Measurements from ENCODE around the gene MZB1. TPM values are rescaled to one million over a fixed set of nuclear protein-coding genes. Genes with fewer than 3 reads are reported as not detected.

The MZB1 gene
- total and polyA plus RNA-seq, 2 experiments from 2014 or later, result 0.30 TPM; not detected in 1

DNA sequence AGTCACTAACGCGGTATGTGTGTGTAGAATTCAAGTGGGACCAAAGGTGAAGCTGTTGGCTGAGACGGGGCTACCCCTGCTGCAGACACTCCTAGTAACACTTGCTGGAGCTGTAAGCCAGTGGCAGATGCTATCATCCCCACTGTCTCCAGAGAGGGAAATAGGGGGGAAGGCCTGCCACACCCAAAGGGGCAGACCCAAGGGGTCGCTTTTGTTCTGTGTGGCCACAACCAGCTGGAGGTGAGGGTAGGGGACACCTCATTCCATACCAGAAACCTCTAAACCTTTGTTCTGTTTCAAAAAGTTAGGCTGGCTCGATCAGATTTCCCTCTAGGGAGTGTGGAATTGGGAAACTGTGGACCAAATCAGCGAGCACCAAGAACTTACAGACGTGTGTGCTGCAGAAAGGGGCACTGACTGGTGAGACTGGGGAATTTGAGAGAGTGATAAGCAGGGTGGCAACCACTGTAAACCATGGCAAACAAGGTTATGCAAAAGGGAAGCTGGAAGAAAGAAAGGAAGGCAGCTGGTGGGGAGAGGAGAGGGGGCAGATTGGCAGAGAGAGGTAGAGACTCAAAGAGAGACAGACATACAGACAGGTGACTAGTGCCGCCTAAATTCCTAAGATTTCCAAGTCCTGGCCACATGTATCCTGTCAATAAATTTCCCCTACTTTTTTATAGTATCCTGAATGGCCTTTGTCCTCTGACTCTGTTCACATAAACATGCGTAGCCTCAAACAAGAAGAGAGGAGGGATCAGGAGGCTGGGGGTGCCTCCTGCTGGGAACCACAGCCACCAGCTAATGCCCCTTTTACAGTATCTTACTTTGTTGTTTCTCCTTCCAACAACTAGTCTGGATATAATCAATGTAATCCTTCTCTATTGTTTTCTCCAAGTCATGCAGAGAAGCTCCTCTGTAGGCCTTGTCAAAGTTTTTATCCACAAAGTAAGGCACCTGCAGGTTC lies 29.8 kb upstream of the MZB1 start:
- H3K27ac ChIP-seq, result peak overlapping the region; percentile 64
- H3K4me2 ChIP-seq, result peak overlapping the region; percentile 6
- H3K36me3 ChIP-seq (replicated peaks; ENCODE audit: insufficient read depth, low read depth), result no peaks in the 10 kb centered on the region
- DNase-seq (ENCODE audit: low spot score), result peak; percentile 43
- no peak overlapping the region for H3K4me3 ChIP-seq
- no peak overlapping the region for H2AFZ ChIP-seq
- H3K9me3 ChIP-seq (ENCODE audit: low read depth), result no peaks in the 10 kb centered on the region
- 79% methylated on average over 9 of the region's 9 CpGs for WGBS (ENCODE audit: low lambda C conversion rate, missing lambda C conversion rate)
- no peaks in the 10 kb centered on the region for H3K79me2 ChIP-seq
- no peaks in the 10 kb centered on the region for H4K20me1 ChIP-seq (ENCODE audit: insufficient read depth, poor library complexity, severe bottlenecking)
- peaks cover 21% of the 10 kb centered on the region for H3K4me1 ChIP-seq (ENCODE audit: insufficient read depth)
- H3K27me3 ChIP-seq, result no peaks in the 10 kb centered on the region
- TF ChIP-seq EZH2phosphoT487 (IDR thresholded peaks at IDR 0.05; ENCODE audit: low read depth, severe bottlenecking, unreplicated experiment), result no peak
- TF ChIP-seq, protein P1, sequence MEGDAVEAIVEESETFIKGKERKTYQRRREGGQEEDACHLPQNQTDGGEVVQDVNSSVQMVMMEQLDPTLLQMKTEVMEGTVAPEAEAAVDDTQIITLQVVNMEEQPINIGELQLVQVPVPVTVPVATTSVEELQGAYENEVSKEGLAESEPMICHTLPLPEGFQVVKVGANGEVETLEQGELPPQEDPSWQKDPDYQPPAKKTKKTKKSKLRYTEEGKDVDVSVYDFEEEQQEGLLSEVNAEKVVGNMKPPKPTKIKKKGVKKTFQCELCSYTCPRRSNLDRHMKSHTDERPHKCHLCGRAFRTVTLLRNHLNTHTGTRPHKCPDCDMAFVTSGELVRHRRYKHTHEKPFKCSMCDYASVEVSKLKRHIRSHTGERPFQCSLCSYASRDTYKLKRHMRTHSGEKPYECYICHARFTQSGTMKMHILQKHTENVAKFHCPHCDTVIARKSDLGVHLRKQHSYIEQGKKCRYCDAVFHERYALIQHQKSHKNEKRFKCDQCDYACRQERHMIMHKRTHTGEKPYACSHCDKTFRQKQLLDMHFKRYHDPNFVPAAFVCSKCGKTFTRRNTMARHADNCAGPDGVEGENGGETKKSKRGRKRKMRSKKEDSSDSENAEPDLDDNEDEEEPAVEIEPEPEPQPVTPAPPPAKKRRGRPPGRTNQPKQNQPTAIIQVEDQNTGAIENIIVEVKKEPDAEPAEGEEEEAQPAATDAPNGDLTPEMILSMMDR (IDR thresholded peaks at IDR 0.05; ENCODE audit: poor library complexity), result peak; percentile 22
- no peaks in the 10 kb centered on the region for H3K9me2 ChIP-seq (replicated peaks; ENCODE audit: insufficient read depth)

DNA sequence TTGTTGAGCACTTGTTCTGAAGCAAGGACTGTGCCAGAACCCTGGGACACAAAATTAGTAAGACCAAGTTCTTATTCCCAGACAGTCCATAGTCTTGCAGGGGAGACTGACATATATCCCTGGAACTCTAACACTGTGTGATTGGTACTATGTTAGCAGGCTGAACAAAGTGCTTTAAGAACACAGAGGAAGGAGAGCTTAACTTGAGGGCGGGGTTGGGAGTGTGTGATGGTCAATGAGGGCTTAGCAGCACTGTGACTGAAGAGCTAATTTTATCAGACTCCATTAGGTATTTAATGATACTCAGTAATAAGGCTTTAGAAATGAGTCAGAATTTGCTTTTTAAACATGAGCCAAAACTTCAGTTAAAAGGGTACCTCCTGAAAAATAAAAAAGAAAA lies 29.1 kb upstream of the MZB1 start:
- H3K9me2 ChIP-seq (replicated peaks; ENCODE audit: insufficient read depth), result no peaks in the 10 kb centered on the region
- H3K36me3 ChIP-seq (replicated peaks; ENCODE audit: insufficient read depth, low read depth), result no peaks in the 10 kb centered on the region
- H3K4me3 ChIP-seq, result no peak overlapping the region
- 93% methylated on average over 1 of the region's 1 CpG for WGBS (ENCODE audit: low lambda C conversion rate, missing lambda C conversion rate)
- TF ChIP-seq EZH2 (IDR thresholded peaks at IDR 0.05; ENCODE audit: borderline replicate concordance), result no peak
- TF ChIP-seq, protein P1 (IDR thresholded peaks at IDR 0.05; ENCODE audit: poor library complexity), result no peak
- no peak for TF ChIP-seq EZH2phosphoT487 (IDR thresholded peaks at IDR 0.05; ENCODE audit: low read depth, severe bottlenecking, unreplicated experiment)
- no peak overlapping the region for H3K4me2 ChIP-seq
- H3K27ac ChIP-seq, result peak overlapping the region; percentile 64
- peaks cover 21% of the 10 kb centered on the region for H3K4me1 ChIP-seq (ENCODE audit: insufficient read depth)
- H3K9me3 ChIP-seq (ENCODE audit: low read depth), result no peaks in the 10 kb centered on the region
- no peak for DNase-seq (ENCODE audit: low spot score)
- no peaks in the 10 kb centered on the region for H3K79me2 ChIP-seq
- H4K20me1 ChIP-seq (ENCODE audit: insufficient read depth, poor library complexity, severe bottlenecking), result no peaks in the 10 kb centered on the region
- H2AFZ ChIP-seq, result no peak overlapping the region
- no peaks in the 10 kb centered on the region for H3K27me3 ChIP-seq

DNA sequence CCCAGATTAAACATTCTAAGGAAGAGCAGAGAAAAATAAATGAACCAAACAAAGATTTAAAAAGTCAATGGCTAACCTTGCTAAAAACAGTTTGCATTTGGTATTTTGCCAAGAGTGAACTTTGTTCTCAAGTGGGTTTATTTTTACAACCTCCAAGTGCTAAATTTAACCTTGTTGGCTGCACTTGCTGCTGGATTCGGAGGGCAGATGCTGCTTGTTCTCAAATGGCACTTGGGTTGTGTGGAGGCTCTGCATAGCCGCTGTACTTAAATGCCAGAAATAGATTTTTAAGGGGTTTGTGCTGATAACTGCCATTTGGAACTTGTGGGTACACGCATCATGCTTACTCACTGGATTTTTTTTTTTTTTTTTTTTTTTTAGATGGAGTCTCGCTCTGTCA lies 27.5 kb upstream of the MZB1 start:
- Histone ChIP-seq H3K4me2 (peak overlapping the region; percentile 2), H3K27me3 (no peaks in the 10 kb centered on the region), H3K27ac (no peak overlapping the region), H3K79me2 (no peaks in the 10 kb centered on the region), H2AFZ (no peak overlapping the region), H3K4me1 (ENCODE audit: insufficient read depth) (peaks cover 21% of the 10 kb centered on the region), H4K20me1 (ENCODE audit: insufficient read depth, poor library complexity, severe bottlenecking) (no peaks in the 10 kb centered on the region), H3K9me3 (ENCODE audit: low read depth) (no peaks in the 10 kb centered on the region), H3K4me3 (no peak overlapping the region), H3K9me2 (replicated peaks; ENCODE audit: insufficient read depth) (no peaks in the 10 kb centered on the region), H3K36me3 (replicated peaks; ENCODE audit: insufficient read depth, low read depth) (no peaks in the 10 kb centered on the region)
- DNase-seq (ENCODE audit: low spot score), result no peak
- WGBS (ENCODE audit: low lambda C conversion rate, missing lambda C conversion rate), result 74% methylated on average over 3 of the region's 4 CpGs
- TF ChIP-seq, protein P1 (IDR thresholded peaks at IDR 0.05; ENCODE audit: poor library complexity), result no peak
- TF ChIP-seq EZH2phosphoT487 (IDR thresholded peaks at IDR 0.05; ENCODE audit: low read depth, severe bottlenecking, unreplicated experiment), result no peak
- no peak for TF ChIP-seq EZH2 (IDR thresholded peaks at IDR 0.05; ENCODE audit: borderline replicate concordance)
